ENCODE measurements around the gene RPTOR.

Gene RPTOR

DNA sequence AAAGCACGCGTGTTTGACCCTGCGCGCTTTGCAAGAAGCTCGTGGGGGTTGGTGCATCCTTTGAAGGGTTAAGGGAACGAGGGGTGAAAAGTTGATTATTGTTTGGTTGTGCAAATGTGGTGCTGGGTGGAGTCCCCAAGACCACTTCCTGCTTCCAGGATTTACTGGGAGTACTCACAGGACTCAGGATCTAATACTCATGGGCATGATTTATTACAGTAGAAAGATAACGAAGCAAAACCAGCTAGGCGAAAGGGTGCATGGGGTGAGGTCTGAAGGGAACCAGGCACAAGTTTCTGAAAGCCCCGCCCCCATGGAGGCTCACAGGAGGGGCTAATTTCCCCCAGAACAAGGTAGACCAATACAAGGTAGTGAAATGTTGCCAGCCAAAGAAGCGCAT lies 58.8 kb downstream of the RPTOR start:
- Mint-ChIP-seq H3K4me1 (ENCODE audit: low read depth) (peaks cover 75% of the 10 kb centered on the region), H3K4me3 (no peak overlapping the region), H3K27ac (no peak overlapping the region), H3K9me3 (no peaks in the 10 kb centered on the region), H3K27me3 (no peaks in the 10 kb centered on the region), H3K36me3 (ENCODE audit: low read depth) (peaks cover 25% of the 10 kb centered on the region)
- DNase-seq = no peak

DNA sequence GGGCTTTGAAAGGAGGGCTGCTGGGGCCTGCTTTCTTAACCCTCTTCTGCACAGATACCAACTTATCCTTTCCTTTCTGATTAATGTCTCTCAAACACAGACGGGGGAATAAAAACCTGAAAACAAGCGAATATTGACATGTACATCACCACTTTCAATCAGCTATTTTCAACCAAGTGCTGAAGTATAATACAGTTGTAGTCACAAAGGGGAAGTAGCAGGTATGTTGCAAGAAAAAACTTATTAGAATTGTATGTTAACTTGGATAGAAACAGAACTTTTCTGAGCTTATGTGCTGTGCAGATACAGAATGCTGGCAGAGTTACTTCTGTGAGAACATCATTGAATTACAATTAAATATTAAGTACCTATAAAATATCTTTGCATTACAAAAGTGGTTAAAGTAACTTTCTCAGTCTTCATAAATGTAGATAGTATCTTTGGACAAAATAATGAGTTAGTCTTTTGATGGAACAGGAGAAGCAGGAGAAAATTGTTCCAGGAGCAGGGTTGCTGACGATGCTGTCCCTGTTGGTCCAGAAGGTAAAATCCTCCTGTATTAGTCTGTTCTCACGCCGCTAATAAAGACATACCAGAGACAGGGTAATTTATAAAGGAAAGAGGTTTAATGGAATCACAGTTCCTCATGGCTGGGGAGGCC lies 59.5 kb downstream of the RPTOR start:
- DNase-seq = no peak
- Mint-ChIP-seq H3K36me3 (ENCODE audit: low read depth) (peaks cover 25% of the 10 kb centered on the region), H3K4me3 (no peak overlapping the region), H3K4me1 (ENCODE audit: low read depth) (peaks cover 74% of the 10 kb centered on the region), H3K27ac (peak overlapping the region; percentile 96), H3K27me3 (no peaks in the 10 kb centered on the region), H3K9me3 (no peaks in the 10 kb centered on the region)

DNA sequence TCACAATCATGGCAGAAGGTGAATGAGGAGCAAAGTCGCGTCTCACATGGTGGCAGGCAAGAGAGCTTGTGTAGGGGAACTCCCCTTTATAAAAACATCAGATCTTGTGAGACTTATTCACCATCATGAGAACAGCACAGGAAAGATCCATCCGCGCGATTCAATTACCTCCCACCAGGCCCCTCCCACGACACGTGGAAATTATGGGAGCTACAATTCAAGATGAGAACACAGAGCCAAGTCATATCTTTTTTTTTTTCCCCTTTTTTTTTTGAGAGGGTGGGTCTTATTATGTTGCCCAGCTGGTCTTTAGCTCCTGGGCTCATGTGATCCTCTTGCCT lies 60.0 kb downstream of the RPTOR start:
- Mint-ChIP-seq H3K4me3 (no peak overlapping the region), H3K27ac (peak overlapping the region; percentile 96), H3K4me1 (ENCODE audit: low read depth) (peaks cover 74% of the 10 kb centered on the region), H3K36me3 (ENCODE audit: low read depth) (peaks cover 25% of the 10 kb centered on the region), H3K9me3 (no peaks in the 10 kb centered on the region), H3K27me3 (no peaks in the 10 kb centered on the region)
- DNase-seq = no peak

DNA sequence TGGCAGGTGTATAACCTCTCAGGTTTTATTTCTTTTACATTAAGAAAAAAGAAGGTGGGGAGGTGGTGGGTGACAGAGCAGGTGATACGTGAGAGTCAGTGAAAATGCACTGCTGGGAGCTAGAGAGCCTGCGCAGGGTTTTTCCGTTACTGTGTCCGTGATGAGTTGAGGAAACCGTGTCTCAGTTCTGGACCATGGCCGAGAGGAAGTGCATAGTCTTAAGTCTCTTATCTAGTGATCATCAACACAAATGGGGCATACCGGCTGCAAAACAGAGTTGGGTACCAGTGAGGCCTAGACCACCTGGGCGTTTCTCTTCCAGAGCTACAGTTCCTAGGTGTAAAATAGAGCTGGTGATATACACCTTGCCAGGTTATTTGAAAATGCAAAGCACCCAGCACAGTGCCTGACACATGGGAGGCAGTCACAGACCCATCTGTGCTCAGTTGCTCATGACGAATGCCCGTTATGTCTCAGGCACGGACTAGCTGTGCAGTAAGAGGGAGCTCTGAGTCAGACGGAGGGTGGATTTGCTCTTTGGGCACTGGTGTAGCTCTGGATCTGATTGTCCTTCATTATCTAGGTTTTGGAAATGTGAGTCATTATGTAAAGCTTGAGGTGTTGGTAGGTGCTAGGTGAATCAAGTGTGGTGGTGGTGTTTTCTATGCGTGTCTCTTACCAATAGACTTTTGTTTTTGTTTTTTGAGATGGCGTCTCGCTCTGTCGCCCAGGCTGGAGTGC lies 60.9 kb downstream of the RPTOR start:
- no peaks in the 10 kb centered on the region for H3K9me3 Mint-ChIP-seq
- H3K4me3 Mint-ChIP-seq = peak overlapping the region; percentile 52
- H3K4me1 Mint-ChIP-seq (ENCODE audit: low read depth) = peaks cover 74% of the 10 kb centered on the region
- DNase-seq = peak; percentile 63
- H3K27me3 Mint-ChIP-seq = no peaks in the 10 kb centered on the region
- peaks cover 18% of the 10 kb centered on the region for H3K36me3 Mint-ChIP-seq (ENCODE audit: low read depth)
- peak overlapping the region; percentile 96 for H3K27ac Mint-ChIP-seq

DNA sequence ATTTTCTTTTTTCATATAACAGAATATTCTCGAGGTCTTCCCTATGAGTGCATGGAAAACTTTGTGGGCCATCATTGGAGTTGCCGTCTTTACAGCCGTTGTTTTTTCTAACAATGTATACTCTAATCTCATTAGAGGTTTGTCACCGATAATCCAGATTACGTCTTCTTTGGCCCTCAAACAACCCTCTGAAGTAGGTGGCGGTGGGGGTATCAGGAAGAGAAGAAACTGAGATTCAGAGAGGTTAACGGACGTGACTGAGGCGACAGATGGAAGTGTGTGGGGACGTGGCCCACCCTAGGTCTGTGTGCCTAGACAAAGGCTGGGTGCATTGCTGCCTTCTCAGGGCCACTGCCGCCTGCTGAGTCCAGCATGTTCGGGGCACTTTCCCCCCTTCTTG lies 63.7 kb downstream of the RPTOR start:
- no peaks in the 10 kb centered on the region for H3K9me3 Mint-ChIP-seq
- H3K36me3 Mint-ChIP-seq (ENCODE audit: low read depth) = peaks cover 8% of the 10 kb centered on the region
- H3K4me1 Mint-ChIP-seq (ENCODE audit: low read depth) = peaks cover 82% of the 10 kb centered on the region
- H3K27me3 Mint-ChIP-seq = no peaks in the 10 kb centered on the region
- H3K27ac Mint-ChIP-seq = no peak overlapping the region
- DNase-seq = no peak
- no peak overlapping the region for H3K4me3 Mint-ChIP-seq

DNA sequence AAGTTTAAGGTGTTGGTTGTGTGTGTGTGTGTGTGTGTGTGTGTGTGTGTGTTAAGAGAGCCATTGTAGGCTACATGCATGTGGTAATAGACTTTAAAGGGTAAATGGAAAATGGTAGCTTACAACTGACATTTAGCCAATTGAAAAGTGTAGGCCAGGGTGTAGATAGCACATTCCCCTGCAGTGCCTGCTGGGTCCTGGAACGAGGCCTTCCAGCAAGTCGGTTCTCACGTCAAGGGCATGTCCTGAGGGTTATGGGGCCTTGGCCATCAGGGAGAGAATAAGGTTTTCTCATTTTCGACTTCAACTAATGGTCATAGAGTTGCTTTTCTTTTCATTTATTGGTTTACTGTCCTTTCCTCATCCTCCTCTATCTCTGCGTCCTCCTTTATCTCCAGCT lies 65.1 kb downstream of the RPTOR start:
- Mint-ChIP-seq H3K27ac (no peak overlapping the region), H3K9me3 (no peaks in the 10 kb centered on the region), H3K27me3 (no peaks in the 10 kb centered on the region), H3K4me3 (no peak overlapping the region), H3K4me1 (ENCODE audit: low read depth) (peaks cover 80% of the 10 kb centered on the region), H3K36me3 (ENCODE audit: low read depth) (peaks cover 3% of the 10 kb centered on the region)
- no peak for DNase-seq

DNA sequence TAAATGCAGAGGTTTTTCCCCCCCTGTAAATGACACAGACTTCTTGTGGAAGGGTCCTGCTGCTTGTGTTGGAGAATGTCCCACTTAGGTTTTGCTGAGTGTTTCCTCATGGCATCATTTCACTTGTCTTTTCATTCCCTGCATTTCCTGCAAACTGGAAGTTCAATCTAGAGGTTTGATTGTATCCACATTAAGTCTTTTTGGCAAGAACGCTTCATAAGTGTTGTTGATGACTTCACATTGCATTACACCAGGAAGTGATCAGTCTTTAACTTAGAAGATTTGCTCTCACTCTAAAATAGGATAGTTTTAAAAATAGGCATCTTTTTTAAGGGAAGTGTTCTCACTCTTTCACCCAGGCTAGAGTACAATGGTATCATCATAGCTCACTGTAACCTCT lies 67.2 kb downstream of the RPTOR start:
- H3K9me3 Mint-ChIP-seq = no peaks in the 10 kb centered on the region
- no peaks in the 10 kb centered on the region for H3K27me3 Mint-ChIP-seq
- peaks cover 66% of the 10 kb centered on the region for H3K4me1 Mint-ChIP-seq (ENCODE audit: low read depth)
- no peaks in the 10 kb centered on the region for H3K36me3 Mint-ChIP-seq (ENCODE audit: low read depth)
- no peak for DNase-seq
- no peak overlapping the region for H3K4me3 Mint-ChIP-seq
- H3K27ac Mint-ChIP-seq = no peak overlapping the region

DNA sequence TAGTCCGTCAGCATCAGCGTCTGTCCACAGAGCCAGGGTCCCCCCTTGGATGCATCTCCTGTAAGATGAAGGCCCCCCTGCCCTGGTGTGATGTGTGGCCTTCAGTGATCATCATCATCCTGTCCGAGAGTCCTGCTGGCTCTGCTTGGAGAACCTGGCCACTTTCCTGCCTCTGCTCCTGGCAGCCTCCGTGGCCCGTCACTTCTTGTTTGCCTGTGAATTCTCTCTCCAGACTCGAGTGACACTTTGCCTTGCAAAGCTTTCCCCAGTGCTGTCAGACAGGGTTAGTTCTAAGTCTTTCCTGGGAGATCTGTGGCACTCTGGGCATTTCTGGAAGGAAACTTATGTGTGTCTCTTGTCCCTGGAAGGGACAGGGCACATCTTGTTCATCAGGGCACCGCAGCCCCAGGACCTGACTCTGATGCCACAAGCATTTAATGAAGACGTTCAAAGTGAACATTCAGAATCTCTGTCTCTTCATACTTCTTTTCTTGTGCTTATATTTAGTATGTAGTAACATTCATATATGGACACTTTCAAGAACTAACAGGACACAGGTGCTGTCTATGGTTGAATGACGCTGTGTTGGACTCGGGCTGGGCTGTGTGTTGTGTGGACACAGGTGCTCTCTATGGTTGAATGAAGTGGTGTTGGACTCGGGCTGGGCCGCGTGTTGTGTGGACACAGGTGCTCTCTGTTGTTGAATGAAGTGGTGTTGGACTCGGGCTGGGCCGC lies 68.5 kb downstream of the RPTOR start:
- H3K36me3 Mint-ChIP-seq (ENCODE audit: low read depth) = no peaks in the 10 kb centered on the region
- DNase-seq = no peak
- H3K4me3 Mint-ChIP-seq = no peak overlapping the region
- no peaks in the 10 kb centered on the region for H3K27me3 Mint-ChIP-seq
- peak overlapping the region; percentile 47 for H3K27ac Mint-ChIP-seq
- H3K9me3 Mint-ChIP-seq = no peaks in the 10 kb centered on the region
- peaks cover 61% of the 10 kb centered on the region for H3K4me1 Mint-ChIP-seq (ENCODE audit: low read depth)

DNA sequence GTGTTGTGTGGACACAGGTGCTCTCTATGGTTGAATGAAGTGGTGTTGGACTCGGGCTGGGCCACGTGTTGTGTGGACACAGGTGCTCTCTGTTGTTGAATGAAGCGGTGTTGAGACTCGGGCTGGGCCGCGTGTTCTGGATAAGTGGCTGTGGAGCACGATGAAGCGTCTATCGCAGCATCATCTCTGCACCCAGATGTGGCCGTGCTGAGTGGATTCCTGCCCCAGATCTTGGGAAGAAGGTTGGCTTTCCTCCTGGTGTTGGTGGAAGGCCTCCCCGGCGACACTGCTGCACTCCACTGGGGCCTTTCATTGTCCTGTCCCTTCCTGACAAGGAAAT lies 69.1 kb downstream of the RPTOR start:
- H3K4me3 Mint-ChIP-seq = no peak overlapping the region
- no peak for DNase-seq
- H3K27ac Mint-ChIP-seq = peak overlapping the region; percentile 47
- H3K9me3 Mint-ChIP-seq = no peaks in the 10 kb centered on the region
- H3K36me3 Mint-ChIP-seq (ENCODE audit: low read depth) = no peaks in the 10 kb centered on the region
- no peaks in the 10 kb centered on the region for H3K27me3 Mint-ChIP-seq
- H3K4me1 Mint-ChIP-seq (ENCODE audit: low read depth) = peaks cover 63% of the 10 kb centered on the region

DNA sequence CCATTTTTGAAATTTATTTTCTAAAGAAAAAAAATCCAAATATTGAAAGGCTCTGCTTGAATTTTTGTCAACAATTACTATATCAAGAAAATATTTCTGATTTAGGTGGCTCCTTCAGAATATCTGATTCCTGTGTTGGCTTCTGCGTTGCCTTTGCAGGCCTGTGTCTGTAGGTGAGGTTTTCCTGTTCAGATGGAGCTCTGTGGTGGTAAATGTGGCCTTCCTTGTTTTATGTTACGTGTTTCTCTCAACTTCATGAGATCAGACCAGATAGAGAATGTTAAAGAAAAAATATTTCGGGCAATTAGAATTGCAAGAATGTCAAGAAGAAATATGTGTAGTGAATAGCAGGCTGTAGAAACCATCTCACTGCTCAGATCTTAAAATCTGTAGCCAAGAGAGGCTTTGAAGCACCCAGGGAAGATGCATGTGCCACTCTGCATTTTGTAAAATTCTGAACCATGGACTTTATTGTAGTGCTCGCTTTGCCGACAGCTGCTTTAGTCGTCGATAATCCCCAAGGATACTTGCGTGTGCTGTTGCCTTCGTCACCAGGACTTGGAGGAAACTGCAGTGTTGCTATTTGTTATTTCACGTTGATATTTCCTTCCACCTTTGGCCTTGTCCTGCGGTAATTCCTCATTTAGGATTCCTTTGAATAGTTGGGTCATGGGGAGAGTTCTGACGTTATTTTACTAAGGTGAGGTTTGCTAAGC lies 69.9 kb downstream of the RPTOR start:
- peaks cover 59% of the 10 kb centered on the region for H3K4me1 Mint-ChIP-seq (ENCODE audit: low read depth)
- H3K9me3 Mint-ChIP-seq = no peaks in the 10 kb centered on the region
- peaks cover 4% of the 10 kb centered on the region for H3K36me3 Mint-ChIP-seq (ENCODE audit: low read depth)
- H3K27me3 Mint-ChIP-seq = no peaks in the 10 kb centered on the region
- peak overlapping the region; percentile 12 for H3K27ac Mint-ChIP-seq
- H3K4me3 Mint-ChIP-seq = no peak overlapping the region
- no peak for DNase-seq

DNA sequence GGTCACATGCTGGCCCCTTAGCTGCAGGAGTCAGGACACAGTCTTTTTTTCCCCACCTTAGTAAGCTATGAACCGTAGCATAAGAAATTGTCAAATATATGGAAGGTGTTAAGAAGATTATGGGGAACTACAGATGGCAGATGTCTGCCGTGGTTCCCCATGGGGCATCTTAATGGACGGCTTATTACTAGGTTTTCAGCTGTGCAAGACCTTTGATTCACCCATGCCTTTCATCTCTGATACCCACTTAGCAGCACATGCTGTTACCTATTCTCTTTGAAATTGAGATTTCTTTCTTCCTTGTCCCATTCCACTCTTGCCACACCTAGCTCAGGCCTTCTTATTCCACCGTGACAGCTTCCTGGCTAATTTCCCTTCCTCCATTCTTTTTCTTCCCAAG lies 70.7 kb downstream of the RPTOR start:
- no peaks in the 10 kb centered on the region for H3K9me3 Mint-ChIP-seq
- H3K27me3 Mint-ChIP-seq = no peaks in the 10 kb centered on the region
- peaks cover 8% of the 10 kb centered on the region for H3K36me3 Mint-ChIP-seq (ENCODE audit: low read depth)
- no peak for DNase-seq
- no peak overlapping the region for H3K27ac Mint-ChIP-seq
- peaks cover 56% of the 10 kb centered on the region for H3K4me1 Mint-ChIP-seq (ENCODE audit: low read depth)
- no peak overlapping the region for H3K4me3 Mint-ChIP-seq

DNA sequence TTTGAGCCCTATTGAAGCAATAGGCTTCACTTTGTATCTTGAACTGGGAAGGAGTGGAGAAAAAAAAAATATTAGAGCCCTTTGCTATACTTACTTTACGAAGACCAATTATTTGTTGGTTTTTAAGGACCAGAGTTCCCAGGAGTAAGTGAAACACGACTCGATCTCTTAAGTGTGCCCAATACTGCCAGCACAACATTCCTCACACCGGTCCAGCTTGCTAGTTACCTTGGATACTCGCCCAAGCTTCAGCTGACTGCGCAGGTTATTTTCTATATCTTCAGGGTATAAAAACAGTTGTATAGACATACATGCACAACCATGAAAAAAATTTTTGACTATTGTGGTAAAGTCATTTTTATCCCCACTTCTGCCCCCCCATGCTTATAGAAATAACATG lies 72.1 kb downstream of the RPTOR start:
- no peak overlapping the region for H3K4me3 Mint-ChIP-seq
- no peak overlapping the region for H3K27ac Mint-ChIP-seq
- H3K27me3 Mint-ChIP-seq = no peaks in the 10 kb centered on the region
- peaks cover 59% of the 10 kb centered on the region for H3K4me1 Mint-ChIP-seq (ENCODE audit: low read depth)
- DNase-seq = no peak
- H3K36me3 Mint-ChIP-seq (ENCODE audit: low read depth) = peaks cover 8% of the 10 kb centered on the region
- H3K9me3 Mint-ChIP-seq = no peaks in the 10 kb centered on the region

DNA sequence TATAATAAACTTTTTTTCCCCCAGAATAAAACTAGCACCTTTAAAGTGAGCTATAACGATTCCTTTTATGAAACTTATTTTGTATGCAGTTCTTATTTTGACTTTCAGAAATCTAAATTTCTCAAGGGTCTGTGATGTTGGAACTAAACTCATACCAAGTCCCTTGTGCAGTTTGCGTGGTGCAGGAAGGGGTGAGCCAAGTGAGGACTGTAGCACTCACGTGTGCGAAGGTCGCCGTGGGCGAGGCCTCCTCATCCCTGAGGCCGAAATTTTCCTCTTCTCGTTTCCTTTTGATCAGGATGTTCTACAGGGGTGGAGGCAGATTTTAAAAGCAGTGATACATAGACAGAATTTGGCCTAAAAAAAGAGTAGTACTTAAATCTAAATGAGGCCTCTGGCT lies 73.7 kb downstream of the RPTOR start:
- DNase-seq = no peak
- H3K27me3 Mint-ChIP-seq = no peaks in the 10 kb centered on the region
- no peak overlapping the region for H3K4me3 Mint-ChIP-seq
- no peak overlapping the region for H3K27ac Mint-ChIP-seq
- peaks cover 11% of the 10 kb centered on the region for H3K36me3 Mint-ChIP-seq (ENCODE audit: low read depth)
- H3K4me1 Mint-ChIP-seq (ENCODE audit: low read depth) = peaks cover 57% of the 10 kb centered on the region
- H3K9me3 Mint-ChIP-seq = no peaks in the 10 kb centered on the region

DNA sequence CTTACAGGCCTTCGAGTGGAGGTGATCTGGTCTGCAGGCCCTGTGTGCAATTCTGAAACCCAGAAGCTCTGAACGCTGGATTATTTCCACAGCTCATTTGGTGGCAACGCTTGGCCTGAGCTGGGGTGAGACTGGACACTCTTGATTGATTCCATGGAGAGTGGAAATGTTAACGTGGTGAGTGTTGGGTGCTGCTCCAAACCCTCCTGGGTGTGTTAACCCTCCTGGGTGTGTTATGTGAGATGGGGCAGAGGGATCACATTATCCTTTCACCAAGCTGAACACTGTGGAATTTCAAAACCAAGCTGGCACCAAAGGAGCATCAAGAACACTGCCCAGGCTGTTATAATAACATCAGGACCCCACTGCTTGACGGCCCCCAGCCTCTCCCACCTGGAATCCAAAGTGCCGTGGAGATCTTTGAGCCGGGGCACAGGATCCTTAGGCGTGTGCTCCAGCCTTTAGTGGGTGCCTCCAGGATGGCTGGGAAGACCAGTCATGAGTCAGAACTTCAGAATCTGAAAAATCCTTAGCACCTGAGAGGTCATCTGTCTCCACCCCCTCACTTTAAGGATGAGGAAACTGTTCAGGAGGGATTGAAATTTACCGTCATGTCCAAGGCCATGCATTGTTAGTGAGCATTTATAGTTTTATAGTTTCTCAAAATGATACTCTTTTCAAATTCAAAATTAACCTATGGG lies 75.0 kb downstream of the RPTOR start:
- peaks cover 11% of the 10 kb centered on the region for H3K36me3 Mint-ChIP-seq (ENCODE audit: low read depth)
- H3K4me1 Mint-ChIP-seq (ENCODE audit: low read depth) = peaks cover 45% of the 10 kb centered on the region
- DNase-seq = no peak
- H3K27ac Mint-ChIP-seq = no peak overlapping the region
- no peaks in the 10 kb centered on the region for H3K9me3 Mint-ChIP-seq
- no peaks in the 10 kb centered on the region for H3K27me3 Mint-ChIP-seq
- H3K4me3 Mint-ChIP-seq = no peak overlapping the region

Measured in activated T-cell treated with anti-CD3 and anti-CD28 coated beads, Interleukin-2, amount 50 U/mL, for 24 hours (primary cell).